A673 (cell line): ENCODE measurements around the gene MTHFD2.

ENCODE experiments used
- CTCF ChIP-seq: fragments of 300-800, 200-600 bp; sonication (generic); conservative IDR thresholded peaks from 2 replicates; pipeline ENCODE4 v1.5.1; 2017; ENCODE audit warnings: low read depth, mild to moderate bottlenecking, antibody characterized with exemption, low read length, moderate library complexity, mixed read lengths
- EZH2 ChIP-seq: fragments of 200-600 bp; sonication (generic); IDR thresholded peaks from 2 replicates; pipeline ENCODE4 v1.6.1; 2017; ENCODE audit warnings: borderline replicate concordance, low read depth, mild to moderate bottlenecking, mixed read lengths, antibody characterized with exemption, low read length; ENCODE audit not compliant: poor library complexity, severe bottlenecking

DNA sequence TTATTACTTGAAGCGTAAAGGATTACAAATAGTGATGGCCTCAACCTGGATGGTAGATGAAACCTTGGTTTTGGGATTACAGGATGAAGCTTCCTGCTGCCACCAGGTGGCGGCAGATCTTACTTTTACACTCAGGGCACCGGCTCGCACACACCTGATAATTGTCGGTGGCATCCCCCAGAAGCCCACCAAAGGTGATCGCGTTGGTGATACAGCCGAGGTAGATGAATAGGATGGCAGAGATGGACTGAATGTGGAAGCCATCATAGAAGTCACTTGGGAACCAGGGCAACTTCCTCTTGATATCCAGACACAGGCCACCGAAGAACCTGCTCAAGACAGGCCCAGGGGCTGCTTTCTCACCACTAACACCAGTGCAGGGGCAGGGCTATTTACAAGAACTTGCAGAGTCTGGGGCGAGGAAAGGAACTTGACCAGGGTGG lies 51.8 kb downstream of the MTHFD2 start:
- peak; percentile 83 for TF ChIP-seq CTCF
- TF ChIP-seq EZH2, result no peak
